Right atrium auricular region (tissue), 2 donors: ENCODE results near the gene TUBGCP6. TPM values are rescaled to one million over a fixed set of nuclear protein-coding genes. Genes with fewer than 3 reads are reported as not detected.

Experiments used
- DNase-seq: peaks from one replicate; pipeline ENCODE4 v3.0.0-alpha.2; 2019; ENCODE audit warnings: low spot score
- H3K27ac ChIP-seq, 2 donors: fragments of 200-600 bp; sonication (generic); 1 replicate in 1 of 2; 2 replicates in 1 of 2; pipeline ENCODE4 v1.5.1; 2016 to 2019
- H3K27me3 ChIP-seq, 2 donors: fragments of 200-600 bp; sonication (generic); one replicate each; pipeline versions ENCODE4 v1.5.1 to v1.6.0; 2017 to 2019
- H3K36me3 ChIP-seq: fragments of 200-600 bp; sonication (generic); one replicate; pipeline ENCODE4 v1.5.1; 2016
- H3K4me1 ChIP-seq, 2 donors: fragments of 200-600 bp; sonication (generic); one replicate each; pipeline versions ENCODE4 v1.5.1 to v1.6.0; 2017 to 2019
- H3K4me3 ChIP-seq, 2 donors: fragments of 200-600 bp; sonication (generic); 1 replicate in 1 of 2; 2 replicates in 1 of 2; pipeline ENCODE4 v1.5.1; 2017 to 2019; ENCODE audit warnings: mild to moderate bottlenecking in 1 of 2, moderate library complexity in 1 of 2
- H3K9me3 ChIP-seq, 2 donors: fragments of 200-600 bp; sonication (generic); one replicate each; pipeline ENCODE4 v1.5.1; 2019
- CTCF ChIP-seq, 2 donors: fragments of 200-600 bp; sonication (generic); IDR thresholded peaks; one replicate each; pipeline ENCODE4 v1.5.1; 2019; ENCODE audit warnings: antibody characterized with exemption in 2 of 2
- total RNA-seq, 2 donors: library from RNA; depleted of rRNA; stranded (reverse); fragments of >200 nt; gene quantifications; one replicate each; pipeline ENCODE4 v1.1.0, GENCODE V29; 2016

The TUBGCP6 gene
- total RNA-seq, 2 donors from 2014 or later = 19.5 to 22.1 TPM

- DNase-seq = no peak
- H3K36me3 ChIP-seq = no peaks in the 10 kb centered on the region
- TF ChIP-seq CTCF (IDR thresholded peaks at IDR 0.05) = no peak
- H3K9me3 ChIP-seq = no peaks in the 10 kb centered on the region
- peak overlapping the region; percentile 80 to 83 for H3K4me3 ChIP-seq
- H3K4me1 ChIP-seq = peaks cover 5 to 68% of the 10 kb centered on the region in 2 donors
- H3K27ac ChIP-seq = peak overlapping the region; percentile 67 to 85
- no peaks in the 10 kb centered on the region for H3K27me3 ChIP-seq
Measured at GRCh38 chr22:50186181-50186714, 58.6 kb downstream of the TUBGCP6 start.

- H3K27ac ChIP-seq = peak within 1 kb of the TSS; percentile 67 to 85
- H3K9me3 ChIP-seq = no peaks in the 10 kb centered on the region
- no peaks in the 10 kb centered on the region for H3K27me3 ChIP-seq
Measured at GRCh38 chr22:50185375-50186087, 59.3 kb downstream of the TUBGCP6 start, which contains the start of gene TRABD. TSS of gene TRABD (plus strand) at chr22:50185913. CDS start at chr22:50193061, 7,148 bp downstream.

GRCh38 chr22:50184902-50185374 is 59.9 kb downstream of the TUBGCP6 start:
- no peak for DNase-seq
- no peak for TF ChIP-seq CTCF (IDR thresholded peaks at IDR 0.05)
- peaks cover 5 to 55% of the 10 kb centered on the region in 2 donors for H3K4me1 ChIP-seq
- H3K27me3 ChIP-seq = no peaks in the 10 kb centered on the region
- H3K4me3 ChIP-seq = peak overlapping the region; percentile 80 to 83
- peak overlapping the region; percentile 62 to 77 for H3K27ac ChIP-seq
- no peaks in the 10 kb centered on the region for H3K9me3 ChIP-seq
- no peaks in the 10 kb centered on the region for H3K36me3 ChIP-seq

More at GRCh38 chr22:50185375-50186087, 59.3 kb downstream of the TUBGCP6 start, which contains the start of gene TRABD:
- TF ChIP-seq CTCF (IDR thresholded peaks at IDR 0.05) = no peak
- Histone ChIP-seq H3K4me1 (peaks cover 5 to 61% of the 10 kb centered on the region in 2 donors), H3K36me3 (no peaks in the 10 kb centered on the region), H3K4me3 (peak within 1 kb of the TSS; percentile 80 to 83)
- DNase-seq = peak; percentile 86

- H3K4me3 ChIP-seq = peak overlapping the region; percentile 80 to 83
- no peak for TF ChIP-seq CTCF (IDR thresholded peaks at IDR 0.05)
- H3K27ac ChIP-seq = peak overlapping the region; percentile 59 to 69
- no peaks in the 10 kb centered on the region for H3K9me3 ChIP-seq
- DNase-seq = peak; percentile 84
- H3K4me1 ChIP-seq = peaks cover 5 to 48% of the 10 kb centered on the region in 2 donors
- H3K36me3 ChIP-seq = no peaks in the 10 kb centered on the region
- no peaks in the 10 kb centered on the region for H3K27me3 ChIP-seq
Measured at GRCh38 chr22:50184004-50184901, 60.6 kb downstream of the TUBGCP6 start.

GRCh38 chr22:50183141-50183971 is 61.5 kb downstream of the TUBGCP6 start:
- no peaks in the 10 kb centered on the region for H3K36me3 ChIP-seq
- H3K4me1 ChIP-seq = peaks cover 2 to 41% of the 10 kb centered on the region in 2 donors
- H3K27ac ChIP-seq = peak overlapping the region; percentile 59 to 69
- no peaks in the 10 kb centered on the region for H3K9me3 ChIP-seq
- no peak overlapping the region for H3K4me3 ChIP-seq
- no peak for TF ChIP-seq CTCF (IDR thresholded peaks at IDR 0.05)
- DNase-seq = no peak
- no peaks in the 10 kb centered on the region for H3K27me3 ChIP-seq
